ENCODE results near the gene EXOC3L4.
A peak's percentile ranks its signal among the peaks of the same experiment; 100 is the strongest.
"Not testable (repeated sequence)": the region's sequence is repeated elsewhere in the genome, so short reads cannot be mapped to it uniquely, and the experiment has no call there.

EXOC3L4 gene

GRCh38 chr14:103094406-103095209 is at the start of gene EXOC3L4:
Gene EXOC3L4, plus strand, starts transcription at chr14:103094725. Its CDS starts 5,495 bp downstream, at chr14:103100220.
- no peak for DNase-seq

GRCh38 chr14:103045371-103045869 is 49.1 kb upstream of the EXOC3L4 start:
- no peak for DNase-seq

- not testable (repeated sequence) for DNase-seq
Measured at GRCh38 chr14:103047453-103047852, 47.1 kb upstream of the EXOC3L4 start.

- no peak for DNase-seq
Measured at GRCh38 chr14:103050935-103051334, 43.6 kb upstream of the EXOC3L4 start.

GRCh38 chr14:103052407-103052806 is 42.1 kb upstream of the EXOC3L4 start:
- no peak for DNase-seq

- no peak for DNase-seq
Measured at GRCh38 chr14:103055695-103056094, 38.8 kb upstream of the EXOC3L4 start.

- peak; percentile 37 for DNase-seq
Measured at GRCh38 chr14:103056322-103057027, 38.0 kb upstream of the EXOC3L4 start.

- no peak for DNase-seq
Measured at GRCh38 chr14:103057028-103057371, 37.5 kb upstream of the EXOC3L4 start.

GRCh38 chr14:103057372-103058163 is 37.0 kb upstream of the EXOC3L4 start, which contains the start of gene CDC42BPB:
Gene CDC42BPB, minus strand, starts transcription at chr14:103057549. Its CDS starts 376 bp downstream, at chr14:103057173.
- DNase-seq = peak; percentile 82

- DNase-seq = no peak
Measured at GRCh38 chr14:103058164-103059055, 36.1 kb upstream of the EXOC3L4 start.

- DNase-seq = no peak
Measured at GRCh38 chr14:103059556-103059955, 35.0 kb upstream of the EXOC3L4 start.

GRCh38 chr14:103061482-103061976 is 33.0 kb upstream of the EXOC3L4 start:
- DNase-seq = no peak

GRCh38 chr14:103064436-103064835 is 30.1 kb upstream of the EXOC3L4 start:
- DNase-seq = no peak

GRCh38 chr14:103064978-103065377 is 29.5 kb upstream of the EXOC3L4 start:
- DNase-seq = no peak

- DNase-seq = no peak
Measured at GRCh38 chr14:103065861-103066260, 28.7 kb upstream of the EXOC3L4 start.

GRCh38 chr14:103066399-103066798 is 28.1 kb upstream of the EXOC3L4 start:
- DNase-seq = no peak

- peak; percentile 78 for DNase-seq
Measured at GRCh38 chr14:103067231-103067954, 27.1 kb upstream of the EXOC3L4 start.

- DNase-seq = no peak
Measured at GRCh38 chr14:103068351-103069073, 26.0 kb upstream of the EXOC3L4 start.

GRCh38 chr14:103070263-103070885 is 24.2 kb upstream of the EXOC3L4 start:
- DNase-seq = no peak

- DNase-seq = no peak
Measured at GRCh38 chr14:103070971-103071542, 23.5 kb upstream of the EXOC3L4 start.
